ENCODE measurements around the gene LGALS1.

The LGALS1 gene

DNA sequence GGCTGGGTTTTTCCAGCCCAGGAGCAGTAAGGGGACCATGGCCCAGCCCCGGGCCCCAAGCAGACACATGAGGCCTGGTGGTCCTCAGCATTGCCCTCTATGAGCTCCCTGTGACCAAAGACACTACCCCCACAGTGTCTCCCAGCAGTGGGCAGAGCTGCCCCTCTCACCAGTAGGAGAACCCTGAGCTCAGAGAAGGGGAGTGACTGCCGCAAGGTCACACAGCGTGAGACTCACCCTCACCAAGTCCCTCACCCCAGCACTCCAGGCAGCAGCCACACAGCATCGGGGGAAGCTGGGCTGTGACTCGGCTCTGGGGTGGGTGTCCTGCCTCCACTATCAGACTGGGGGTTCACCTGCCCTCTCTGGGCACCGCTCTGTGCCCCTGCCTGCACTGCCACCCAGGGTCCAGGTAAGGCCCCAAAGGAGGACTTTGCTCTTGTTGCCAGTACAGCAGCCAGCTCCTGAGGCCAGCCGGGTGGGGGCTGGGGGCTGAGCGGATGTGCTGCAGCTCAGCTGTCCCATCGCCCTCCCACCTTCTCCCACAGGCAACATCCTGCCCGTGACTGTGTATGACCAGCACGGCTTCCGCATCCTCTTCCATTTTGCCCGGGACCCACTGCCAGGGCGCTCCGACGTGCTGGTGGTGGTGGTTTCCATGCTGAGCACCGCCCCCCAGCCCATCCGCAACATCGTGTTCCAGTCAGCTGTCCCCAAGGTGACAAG lies 43.8 kb upstream of the LGALS1 start:
- Histone ChIP-seq H3K36me3 (ENCODE audit: control insufficient read depth, insufficient read depth, low read length) (peaks cover 12% of the 10 kb centered on the region), H3K27ac (ENCODE audit: insufficient read depth, low read length, poor library complexity, severe bottlenecking) (peak overlapping the region; percentile 65), H3K9me3 (ENCODE audit: control insufficient read depth, low read length) (no peaks in the 10 kb centered on the region), H3K4me1 (ENCODE audit: control insufficient read depth, insufficient read depth, low read length, poor library complexity, severe bottlenecking) (peaks cover 66% of the 10 kb centered on the region), H3K27me3 (replicated peaks; ENCODE audit: control insufficient read depth, insufficient read depth, low read length, poor library complexity, severe bottlenecking) (no peaks in the 10 kb centered on the region), H3K4me3 (ENCODE audit: insufficient read depth, low read depth, low read length, poor library complexity, severe bottlenecking) (no peak overlapping the region)
- no peak for DNase-seq

DNA sequence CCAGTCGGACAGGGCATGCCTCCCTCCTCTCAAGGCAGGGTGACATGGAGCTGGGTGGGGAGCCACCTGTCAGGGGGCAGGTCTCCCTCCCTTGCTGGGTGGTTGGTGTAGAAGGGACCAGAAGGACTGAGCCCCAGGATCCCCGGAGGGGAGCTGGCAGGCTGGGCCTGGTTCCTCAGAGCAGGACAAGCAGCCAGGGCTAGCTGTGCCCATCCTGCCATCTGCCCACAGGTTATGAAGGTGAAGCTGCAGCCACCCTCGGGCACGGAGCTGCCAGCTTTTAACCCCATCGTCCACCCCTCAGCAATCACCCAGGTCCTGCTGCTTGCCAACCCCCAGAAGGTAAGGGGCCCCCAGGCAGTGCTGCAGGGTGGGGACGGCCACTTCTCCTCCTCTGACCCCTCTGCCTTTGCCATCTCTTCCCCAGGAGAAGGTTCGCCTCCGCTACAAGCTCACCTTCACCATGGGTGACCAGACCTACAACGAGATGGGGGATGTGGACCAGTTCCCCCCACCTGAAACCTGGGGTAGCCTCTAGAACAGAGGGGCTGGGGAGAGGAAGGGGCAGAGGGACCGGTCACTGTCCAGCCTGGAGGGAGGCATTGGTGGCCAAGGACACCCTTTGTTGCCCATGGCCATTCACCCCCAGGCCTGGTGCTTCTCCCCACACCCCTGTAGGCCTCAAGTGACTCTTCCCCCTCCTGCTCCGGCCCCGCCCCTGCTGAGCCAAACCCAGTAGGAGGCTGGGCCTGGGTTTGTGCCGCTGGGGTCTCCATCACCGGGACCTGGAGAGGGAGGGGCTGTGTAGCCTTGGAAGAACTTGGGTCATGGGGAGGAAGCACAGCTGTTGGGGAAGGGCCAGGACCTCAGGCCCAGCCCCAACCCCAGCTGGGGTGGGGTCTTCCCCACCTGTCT lies 43.0 kb upstream of the LGALS1 start:
- H3K36me3 ChIP-seq (ENCODE audit: control insufficient read depth, insufficient read depth, low read length): peaks cover 12% of the 10 kb centered on the region
- no peaks in the 10 kb centered on the region for H3K9me3 ChIP-seq (ENCODE audit: control insufficient read depth, low read length)
- no peaks in the 10 kb centered on the region for H3K27me3 ChIP-seq (replicated peaks; ENCODE audit: control insufficient read depth, insufficient read depth, low read length, poor library complexity, severe bottlenecking)
- peak overlapping the region; percentile 65 for H3K27ac ChIP-seq (ENCODE audit: insufficient read depth, low read length, poor library complexity, severe bottlenecking)
- peaks cover 66% of the 10 kb centered on the region for H3K4me1 ChIP-seq (ENCODE audit: control insufficient read depth, insufficient read depth, low read length, poor library complexity, severe bottlenecking)
- H3K4me3 ChIP-seq (ENCODE audit: insufficient read depth, low read depth, low read length, poor library complexity, severe bottlenecking): no peak overlapping the region
- DNase-seq: no peak

DNA sequence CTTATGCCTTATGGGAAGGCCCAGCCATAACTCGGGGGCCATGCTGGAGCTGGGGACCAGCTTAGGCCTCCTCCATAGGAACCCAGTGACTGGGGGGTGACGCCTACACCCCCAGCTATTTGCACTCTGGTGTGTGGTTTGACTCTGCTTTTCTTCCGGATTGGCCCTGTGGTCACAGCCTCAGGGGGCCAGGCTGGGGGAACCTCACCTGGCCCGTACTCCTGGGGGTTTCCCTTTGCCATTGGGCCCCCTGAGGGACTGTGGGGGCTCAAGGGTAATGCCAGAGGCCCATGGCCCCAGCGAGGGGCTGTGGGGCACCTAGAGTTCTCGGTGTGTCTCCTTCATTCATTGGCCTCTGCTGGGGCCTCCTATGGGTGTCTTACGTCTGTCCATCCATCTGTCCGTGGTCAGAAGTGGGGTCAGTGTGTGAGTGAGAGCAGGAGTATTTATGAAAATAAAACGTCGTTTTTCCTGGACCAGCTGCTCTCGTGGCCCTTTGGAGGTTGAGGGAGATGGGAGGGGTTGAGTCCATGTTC lies 42.3 kb upstream of the LGALS1 start:
- Histone ChIP-seq H3K9me3 (ENCODE audit: control insufficient read depth, low read length) (no peaks in the 10 kb centered on the region), H3K4me1 (ENCODE audit: control insufficient read depth, insufficient read depth, low read length, poor library complexity, severe bottlenecking) (peaks cover 66% of the 10 kb centered on the region), H3K4me3 (ENCODE audit: insufficient read depth, low read depth, low read length, poor library complexity, severe bottlenecking) (no peak overlapping the region), H3K27ac (ENCODE audit: insufficient read depth, low read length, poor library complexity, severe bottlenecking) (peak overlapping the region; percentile 65), H3K36me3 (ENCODE audit: control insufficient read depth, insufficient read depth, low read length) (peaks cover 12% of the 10 kb centered on the region), H3K27me3 (replicated peaks; ENCODE audit: control insufficient read depth, insufficient read depth, low read length, poor library complexity, severe bottlenecking) (no peaks in the 10 kb centered on the region)
- peak in 1 of 3 donors; percentile 41 for DNase-seq

DNA sequence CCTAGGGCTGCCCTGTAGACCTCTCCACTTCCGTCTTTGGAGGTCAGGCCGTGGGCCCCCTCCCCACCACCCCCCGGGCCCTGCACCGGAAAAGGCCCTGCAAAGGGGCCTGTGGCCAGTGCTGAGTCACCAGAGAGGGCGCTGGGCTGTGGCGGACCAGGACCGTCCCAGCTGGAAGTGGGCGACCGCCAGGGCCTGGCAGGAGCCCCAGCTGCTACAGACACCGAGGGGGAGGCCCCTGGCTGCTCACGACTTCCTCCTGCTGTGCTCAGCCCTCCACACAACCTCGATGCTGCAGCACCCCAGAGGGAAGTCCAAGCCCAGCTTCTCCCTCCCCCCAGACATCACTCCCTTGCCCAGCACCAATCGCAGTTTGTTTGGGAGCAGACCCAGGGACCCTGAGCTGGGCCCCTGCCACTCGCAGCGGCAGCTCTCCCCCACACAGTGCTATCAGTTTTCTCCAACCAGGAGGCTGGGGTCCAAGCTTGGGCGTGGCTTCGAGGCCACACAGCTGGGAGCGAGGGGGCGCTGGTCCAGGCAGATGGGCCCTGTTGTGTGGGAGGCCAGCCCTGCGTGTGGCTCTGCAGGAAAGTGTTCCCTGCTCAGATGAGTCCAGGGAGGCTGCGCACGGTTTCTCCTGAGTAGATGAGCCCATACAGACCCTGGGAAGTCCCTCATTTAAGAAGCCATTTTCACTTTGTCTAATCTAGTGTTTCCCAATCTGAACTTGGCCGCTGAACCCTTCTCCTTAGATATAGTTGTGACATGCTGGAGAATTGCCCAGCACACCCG lies 41.6 kb upstream of the LGALS1 start:
- H3K27me3 ChIP-seq (replicated peaks; ENCODE audit: control insufficient read depth, insufficient read depth, low read length, poor library complexity, severe bottlenecking): no peaks in the 10 kb centered on the region
- peaks cover 66% of the 10 kb centered on the region for H3K4me1 ChIP-seq (ENCODE audit: control insufficient read depth, insufficient read depth, low read length, poor library complexity, severe bottlenecking)
- peaks cover 12% of the 10 kb centered on the region for H3K36me3 ChIP-seq (ENCODE audit: control insufficient read depth, insufficient read depth, low read length)
- peak in 1 of 3 donors; percentile 46 for DNase-seq
- H3K4me3 ChIP-seq (ENCODE audit: insufficient read depth, low read depth, low read length, poor library complexity, severe bottlenecking): peak overlapping the region; percentile 38
- no peaks in the 10 kb centered on the region for H3K9me3 ChIP-seq (ENCODE audit: control insufficient read depth, low read length)
- H3K27ac ChIP-seq (ENCODE audit: insufficient read depth, low read length, poor library complexity, severe bottlenecking): peak overlapping the region; percentile 65

DNA sequence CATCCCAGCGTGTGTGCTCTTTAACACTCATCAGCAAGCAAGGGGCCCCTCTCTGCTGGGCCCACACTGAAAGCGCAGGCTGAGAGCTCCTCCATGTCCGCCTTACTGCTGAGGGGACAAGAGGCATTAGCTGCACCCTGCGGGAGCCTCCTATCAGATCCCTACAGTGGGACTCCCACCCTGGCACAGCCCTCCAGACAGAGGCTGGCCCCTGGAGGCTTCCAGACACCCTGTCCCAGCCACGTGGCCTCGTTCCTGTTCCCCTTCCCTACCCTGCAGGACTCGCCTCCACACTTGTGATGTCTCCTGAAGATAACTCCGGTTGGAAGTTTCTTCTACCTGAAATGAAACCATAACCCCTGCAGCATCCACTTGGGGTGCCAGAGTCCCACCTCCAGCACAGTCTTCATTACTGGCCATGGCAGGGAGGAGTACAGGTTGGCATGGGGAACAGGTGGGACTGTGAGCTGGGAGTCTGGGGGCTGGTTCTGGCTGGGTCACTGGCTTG lies 41.0 kb upstream of the LGALS1 start:
- peak overlapping the region; percentile 38 for H3K4me3 ChIP-seq (ENCODE audit: insufficient read depth, low read depth, low read length, poor library complexity, severe bottlenecking)
- H3K36me3 ChIP-seq (ENCODE audit: control insufficient read depth, insufficient read depth, low read length): peaks cover 12% of the 10 kb centered on the region
- no peak for DNase-seq
- peaks cover 70% of the 10 kb centered on the region for H3K4me1 ChIP-seq (ENCODE audit: control insufficient read depth, insufficient read depth, low read length, poor library complexity, severe bottlenecking)
- H3K9me3 ChIP-seq (ENCODE audit: control insufficient read depth, low read length): no peaks in the 10 kb centered on the region
- no peaks in the 10 kb centered on the region for H3K27me3 ChIP-seq (replicated peaks; ENCODE audit: control insufficient read depth, insufficient read depth, low read length, poor library complexity, severe bottlenecking)
- H3K27ac ChIP-seq (ENCODE audit: insufficient read depth, low read length, poor library complexity, severe bottlenecking): peak overlapping the region; percentile 65

DNA sequence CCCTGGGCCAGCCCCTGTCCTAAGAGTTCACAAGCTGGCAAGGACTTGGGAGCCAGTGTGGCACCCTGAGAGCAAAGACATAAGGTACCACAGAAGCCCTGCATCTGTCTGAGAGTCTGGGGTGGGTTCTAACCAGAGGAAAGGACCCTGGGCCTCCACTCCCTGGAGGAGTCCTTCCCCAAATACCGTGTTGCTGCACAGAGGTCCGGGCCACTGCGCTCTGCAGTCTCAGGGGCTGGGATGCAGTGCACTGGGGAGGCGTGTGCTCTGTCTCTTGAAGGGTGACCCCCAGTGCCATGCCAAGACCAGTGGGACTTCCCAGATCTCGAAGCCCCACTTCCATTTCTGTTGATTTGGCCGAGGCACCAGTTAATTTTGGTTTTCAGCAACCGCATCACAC lies 40.3 kb upstream of the LGALS1 start:
- Histone ChIP-seq H3K4me3 (ENCODE audit: insufficient read depth, low read depth, low read length, poor library complexity, severe bottlenecking) (no peak overlapping the region), H3K27ac (ENCODE audit: insufficient read depth, low read length, poor library complexity, severe bottlenecking) (peak overlapping the region; percentile 65)
- DNase-seq: no peak

DNA sequence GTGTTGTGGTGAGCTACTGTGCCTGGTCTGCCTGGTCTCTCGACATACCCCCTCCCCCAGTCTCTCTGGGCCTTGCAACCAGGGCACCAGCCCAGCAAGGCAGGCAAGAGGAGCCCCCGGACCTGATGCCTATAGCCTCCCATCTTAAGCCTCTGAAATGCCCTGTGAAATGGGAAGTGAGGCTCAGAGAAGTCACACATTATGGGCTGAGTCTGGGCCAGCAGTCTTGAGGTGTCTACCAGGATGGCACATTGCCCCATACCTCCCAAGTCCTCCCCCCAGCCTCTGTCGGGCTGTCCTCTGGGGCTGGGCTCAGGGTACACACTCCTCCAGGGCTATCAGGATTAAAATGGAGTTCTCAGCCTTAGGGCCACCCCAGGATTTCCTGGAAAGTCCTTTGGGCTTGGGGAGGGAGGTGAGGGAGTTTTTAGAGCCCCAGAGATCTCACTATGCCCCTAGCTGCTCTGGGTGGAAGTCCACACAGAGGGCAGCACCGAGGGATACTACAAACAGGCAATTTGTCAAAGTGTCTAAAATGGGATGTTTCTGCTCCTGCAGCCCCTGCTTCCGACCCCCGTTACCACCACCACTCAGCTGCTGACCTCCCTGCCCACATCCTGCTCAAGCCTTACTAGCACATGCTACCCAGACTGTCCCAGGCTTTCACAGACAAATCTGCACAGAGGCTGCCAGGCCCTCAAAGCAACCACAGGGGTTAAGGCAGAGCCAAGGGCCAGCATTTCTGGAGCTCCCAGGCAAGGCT lies 39.1 kb upstream of the LGALS1 start:
- H3K36me3 ChIP-seq (ENCODE audit: control insufficient read depth, insufficient read depth, low read length): peaks cover 7% of the 10 kb centered on the region
- peaks cover 88% of the 10 kb centered on the region for H3K4me1 ChIP-seq (ENCODE audit: control insufficient read depth, insufficient read depth, low read length, poor library complexity, severe bottlenecking)
- H3K9me3 ChIP-seq (ENCODE audit: control insufficient read depth, low read length): no peaks in the 10 kb centered on the region
- H3K27ac ChIP-seq (ENCODE audit: insufficient read depth, low read length, poor library complexity, severe bottlenecking): peak overlapping the region; percentile 78
- H3K4me3 ChIP-seq (ENCODE audit: insufficient read depth, low read depth, low read length, poor library complexity, severe bottlenecking): no peak overlapping the region
- no peak for DNase-seq
- no peaks in the 10 kb centered on the region for H3K27me3 ChIP-seq (replicated peaks; ENCODE audit: control insufficient read depth, insufficient read depth, low read length, poor library complexity, severe bottlenecking)

More for the DNA sequence above, 40.3 kb upstream of the LGALS1 start:
- Histone ChIP-seq H3K27me3 (replicated peaks; ENCODE audit: control insufficient read depth, insufficient read depth, low read length, poor library complexity, severe bottlenecking) (no peaks in the 10 kb centered on the region), H3K4me1 (ENCODE audit: control insufficient read depth, insufficient read depth, low read length, poor library complexity, severe bottlenecking) (peaks cover 76% of the 10 kb centered on the region), H3K36me3 (ENCODE audit: control insufficient read depth, insufficient read depth, low read length) (peaks cover 11% of the 10 kb centered on the region), H3K9me3 (ENCODE audit: control insufficient read depth, low read length) (no peaks in the 10 kb centered on the region)

DNA sequence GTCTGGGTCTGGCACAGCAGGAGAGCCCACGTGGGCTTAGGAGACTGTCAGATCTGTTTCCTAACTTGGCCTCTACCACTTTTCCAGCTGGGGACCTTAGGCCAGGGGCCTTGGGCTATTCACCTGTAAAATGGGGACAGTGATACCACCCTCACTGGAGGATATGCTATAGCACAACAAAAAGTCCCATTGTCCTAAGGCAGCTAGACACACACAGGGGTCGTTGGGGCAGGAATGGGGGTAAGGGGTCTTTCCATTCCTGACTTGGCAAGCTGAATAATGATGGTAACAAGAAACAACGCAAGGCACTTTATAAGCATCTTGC lies 38.5 kb upstream of the LGALS1 start:
- H3K27ac ChIP-seq (ENCODE audit: insufficient read depth, low read length, poor library complexity, severe bottlenecking): peak overlapping the region; percentile 78

More for the DNA sequence above, 38.5 kb upstream of the LGALS1 start:
- H3K9me3 ChIP-seq (ENCODE audit: control insufficient read depth, low read length): no peaks in the 10 kb centered on the region
- no peak overlapping the region for H3K4me3 ChIP-seq (ENCODE audit: insufficient read depth, low read depth, low read length, poor library complexity, severe bottlenecking)
- DNase-seq: no peak
- peaks cover 93% of the 10 kb centered on the region for H3K4me1 ChIP-seq (ENCODE audit: control insufficient read depth, insufficient read depth, low read length, poor library complexity, severe bottlenecking)
- H3K36me3 ChIP-seq (ENCODE audit: control insufficient read depth, insufficient read depth, low read length): peaks cover 7% of the 10 kb centered on the region
- H3K27me3 ChIP-seq (replicated peaks; ENCODE audit: control insufficient read depth, insufficient read depth, low read length, poor library complexity, severe bottlenecking): no peaks in the 10 kb centered on the region

Measured in effector memory CD4-positive, alpha-beta T cell (primary cell).